KOPT-K1 (cell line): ENCODE results near the gene NTRK2.
"Not testable (repeated sequence)": the region's sequence is repeated elsewhere in the genome, so short reads cannot be mapped to it uniquely, and the experiment has no call there.

ENCODE experiments used
- H3K27ac ChIP-seq: fragments of 200-600 bp; sonication (generic); 2 replicates; pipeline ENCODE4 v1.5.1; 2016; ENCODE audit warnings: antibody characterized with exemption, mild to moderate bottlenecking, low read depth, low read length; ENCODE audit not compliant: poor library complexity, severe bottlenecking
- H3K36me3 ChIP-seq: fragments of 200-600 bp; sonication (generic); 2 replicates; pipeline ENCODE4 v1.5.1; 2017; ENCODE audit warnings: antibody characterized with exemption, mild to moderate bottlenecking, low read length, moderate library complexity; ENCODE audit not compliant: insufficient read depth
- H3K9me3 ChIP-seq: fragments of 200-600 bp; sonication (generic); 2 replicates; pipeline ENCODE4 v1.5.1; 2017; ENCODE audit warnings: antibody characterized with exemption, low read length, mild to moderate bottlenecking; ENCODE audit not compliant: insufficient read depth, poor library complexity, severe bottlenecking

NTRK2 gene

GRCh38 chr9:84898618-84899017 is 229.1 kb downstream of the NTRK2 start:
- H3K9me3 ChIP-seq, H3K36me3 ChIP-seq, H3K27ac ChIP-seq: not testable (repeated sequence)

GRCh38 chr9:84899326-84899725 is 229.8 kb downstream of the NTRK2 start:
- H3K9me3 ChIP-seq, result no peaks in the 10 kb centered on the region
- H3K27ac ChIP-seq, result no peak overlapping the region
- H3K36me3 ChIP-seq, result no peaks in the 10 kb centered on the region

GRCh38 chr9:84900421-84900820 is 230.9 kb downstream of the NTRK2 start:
- H3K27ac ChIP-seq, result no peak overlapping the region
- H3K9me3 ChIP-seq, result no peaks in the 10 kb centered on the region
- no peaks in the 10 kb centered on the region for H3K36me3 ChIP-seq

GRCh38 chr9:84903963-84904362 is 234.4 kb downstream of the NTRK2 start:
- Histone ChIP-seq H3K9me3 (no peaks in the 10 kb centered on the region), H3K36me3 (no peaks in the 10 kb centered on the region), H3K27ac (no peak overlapping the region)

- Histone ChIP-seq H3K9me3 (no peaks in the 10 kb centered on the region), H3K36me3 (no peaks in the 10 kb centered on the region), H3K27ac (no peak overlapping the region)
These were observed 247.2 kb downstream of the NTRK2 start for GRCh38 chr9:84916769-84917168.

- no peaks in the 10 kb centered on the region for H3K9me3 ChIP-seq
- no peaks in the 10 kb centered on the region for H3K36me3 ChIP-seq
- no peak overlapping the region for H3K27ac ChIP-seq
These were observed 248.0 kb downstream of the NTRK2 start for GRCh38 chr9:84917366-84918070.

- Histone ChIP-seq H3K36me3 (no peaks in the 10 kb centered on the region), H3K27ac (no peak overlapping the region), H3K9me3 (no peaks in the 10 kb centered on the region)
These were observed 249.9 kb downstream of the NTRK2 start for GRCh38 chr9:84919440-84919839.

GRCh38 chr9:84921175-84921574 is 251.6 kb downstream of the NTRK2 start:
- Histone ChIP-seq H3K9me3 (no peaks in the 10 kb centered on the region), H3K27ac (no peak overlapping the region), H3K36me3 (no peaks in the 10 kb centered on the region)

GRCh38 chr9:84922051-84922450 is 252.5 kb downstream of the NTRK2 start:
- Histone ChIP-seq H3K27ac (no peak overlapping the region), H3K9me3 (no peaks in the 10 kb centered on the region), H3K36me3 (no peaks in the 10 kb centered on the region)

- H3K9me3 ChIP-seq, result no peaks in the 10 kb centered on the region
- H3K27ac ChIP-seq, result no peak overlapping the region
These were observed 254.7 kb downstream of the NTRK2 start for GRCh38 chr9:84924266-84924665.

GRCh38 chr9:84925225-84925872 is 255.8 kb downstream of the NTRK2 start:
- no peak overlapping the region for H3K27ac ChIP-seq

More at GRCh38 chr9:84924266-84924665, 254.7 kb downstream of the NTRK2 start:
- H3K36me3 ChIP-seq, result no peaks in the 10 kb centered on the region

GRCh38 chr9:84926793-84927192 is 257.3 kb downstream of the NTRK2 start:
- Histone ChIP-seq H3K36me3 (no peaks in the 10 kb centered on the region), H3K9me3 (no peaks in the 10 kb centered on the region), H3K27ac (no peak overlapping the region)

More at GRCh38 chr9:84925225-84925872, 255.8 kb downstream of the NTRK2 start:
- Histone ChIP-seq H3K9me3 (no peaks in the 10 kb centered on the region), H3K36me3 (no peaks in the 10 kb centered on the region)

- H3K36me3 ChIP-seq, result no peaks in the 10 kb centered on the region
- no peak overlapping the region for H3K27ac ChIP-seq
- H3K9me3 ChIP-seq, result no peaks in the 10 kb centered on the region
These were observed 258.9 kb downstream of the NTRK2 start for GRCh38 chr9:84928419-84928818.

GRCh38 chr9:84929068-84929467 is 259.5 kb downstream of the NTRK2 start:
- Histone ChIP-seq H3K36me3 (no peaks in the 10 kb centered on the region), H3K27ac (no peak overlapping the region)

GRCh38 chr9:84932915-84933527 is 263.5 kb downstream of the NTRK2 start:
- Histone ChIP-seq H3K9me3 (no peaks in the 10 kb centered on the region), H3K27ac (no peak overlapping the region), H3K36me3 (no peaks in the 10 kb centered on the region)

More at GRCh38 chr9:84929068-84929467, 259.5 kb downstream of the NTRK2 start:
- no peaks in the 10 kb centered on the region for H3K9me3 ChIP-seq
